Keratinocyte (primary cell): ENCODE results near the gene COIL. TPM values are rescaled to one million over a fixed set of nuclear protein-coding genes. Genes with fewer than 3 reads are reported as not detected.

Experiments used
- DNase-seq: peaks from one replicate; pipeline ENCODE4 v3.0.0-alpha.2; 2011; ENCODE audit warnings: low read depth, missing footprints, low spot score
- FAIRE-seq: peaks from 2 replicates; lab custom pipeline; 2011; peaks lifted over from hg19 to GRCh38; lab: Jason Lieb, UNC
- H2AFZ ChIP-seq: 2 replicates; pipeline ENCODE4 v1.6.0; 2012; ENCODE audit warnings: low read length, control low read depth, inconsistent platforms; ENCODE audit not compliant: control insufficient read depth
- H3K27ac ChIP-seq: 2 replicates; pipeline ENCODE4 v1.5.1; 2011; ENCODE audit warnings: low read length; ENCODE audit not compliant: control insufficient read depth, insufficient read depth
- H3K27me3 ChIP-seq: 3 replicates; pipeline ENCODE4 v1.6.0; 2011; ENCODE audit warnings: low read length; ENCODE audit not compliant: control insufficient read depth, insufficient read depth; ENCODE audit errors: extremely low read depth
- H3K36me3 ChIP-seq, 2 experiments: 2 replicates in 1 of 2; 3 replicates in 1 of 2; pipeline ENCODE4 v1.5.1; 2011; ENCODE audit warnings: low read length in 2 of 2, mild to moderate bottlenecking in 1 of 2; ENCODE audit not compliant: control insufficient read depth in 2 of 2, insufficient read depth in 2 of 2; ENCODE audit errors: extremely low read depth in 1 of 2
- H3K4me1 ChIP-seq: 3 replicates; pipeline ENCODE4 v1.5.1; 2011; ENCODE audit warnings: low read length; ENCODE audit not compliant: control insufficient read depth, insufficient read depth; ENCODE audit errors: extremely low read depth
- H3K4me2 ChIP-seq: 3 replicates; pipeline ENCODE4 v1.6.0; 2011; ENCODE audit warnings: low read depth, low read length; ENCODE audit not compliant: control insufficient read depth, insufficient read depth; ENCODE audit errors: extremely low read depth
- H3K4me3 ChIP-seq, 3 experiments: fragments of 200-600 bp in 1 of 3; sonication (generic) in 1 of 3; 2 replicates in 2 of 3; 3 replicates in 1 of 3; pipeline ENCODE4 v1.5.1; 2011 to 2016; ENCODE audit warnings: low read length in 3 of 3, mild to moderate bottlenecking in 3 of 3, control low read depth in 2 of 3, inconsistent platforms in 1 of 3, low read depth in 1 of 3, mixed read lengths in 1 of 3, mixed run types in 1 of 3, moderate library complexity in 1 of 3; ENCODE audit not compliant: control insufficient read depth in 2 of 3, insufficient read depth in 2 of 3; ENCODE audit errors: extremely low read depth in 1 of 3
- H3K79me2 ChIP-seq: 2 replicates; pipeline ENCODE4 v1.6.0; 2012; ENCODE audit warnings: low read length; ENCODE audit not compliant: control insufficient read depth, insufficient read depth
- H3K9ac ChIP-seq: 3 replicates; pipeline ENCODE4 v1.6.0; 2011; ENCODE audit warnings: low read length; ENCODE audit not compliant: control insufficient read depth, insufficient read depth; ENCODE audit errors: extremely low read depth
- H3K9me1 ChIP-seq: 3 replicates; pipeline ENCODE4 v1.6.0; 2011; ENCODE audit warnings: low read length; ENCODE audit not compliant: control insufficient read depth, insufficient read depth; ENCODE audit errors: extremely low read depth
- H3K9me3 ChIP-seq: 2 replicates; pipeline ENCODE4 v1.5.1; 2012; ENCODE audit warnings: low read depth, low read length; ENCODE audit not compliant: control insufficient read depth
- H4K20me1 ChIP-seq: 3 replicates; pipeline ENCODE4 v1.6.0; 2011; ENCODE audit warnings: low read length; ENCODE audit not compliant: control insufficient read depth, insufficient read depth; ENCODE audit errors: extremely low read depth
- EZH2 ChIP-seq: IDR thresholded peaks from one replicate; pipeline ENCODE4 v1.6.1; 2012; ENCODE audit warnings: inconsistent platforms, mild to moderate bottlenecking, low read length, moderate library complexity
- dilution Hi-C: fragments of 300-500 bp; cut with MboI; formaldehyde crosslinking; loops from one replicate; pipeline ENCODE4 v1.7.0; 2020; ENCODE audit warnings: low sequenced_read_pairs; ENCODE audit not compliant: extremely low pct_ligation_motif_present
- polyA plus RNA-seq, 5 experiments: library from polyadenylated mRNA; depleted of rRNA in 3 of 5; stranded (reverse) in 3 of 5; stranded (forward) in 1 of 5; unstranded in 1 of 5; fragments of >200 nt; gene quantifications; 1 replicate in 1 of 5; 2 replicates in 3 of 5; 3 replicates in 1 of 5; pipeline versions ENCODE4 v1.2.1 to v1.2.3, GENCODE V29; 2011 to 2012; ENCODE audit warnings: missing spikeins in 2 of 5, low read depth in 1 of 5, low replicate concordance in 1 of 5
- TF ChIP-seq, protein P1 (sequence below), 3 experiments: IDR thresholded peaks in 1 of 3; conservative IDR thresholded peaks in 1 of 3; optimal IDR thresholded peaks in 1 of 3; 2 replicates in 2 of 3; 3 replicates in 1 of 3; pipeline versions ENCODE3 to v1.5.1; 2011; ENCODE audit warnings: low read length in 3 of 3, mild to moderate bottlenecking in 3 of 3, moderate library complexity in 2 of 3, control low read depth in 1 of 3, inconsistent platforms in 1 of 3; ENCODE audit not compliant: insufficient read depth in 2 of 3; ENCODE audit errors: extremely low read depth in 1 of 3

The COIL gene
- polyA plus RNA-seq, 1 donor (not counting 4 experiments of a cell fraction or from before 2014, with no cell fraction given), result 11.6 TPM

GRCh38 chr17:56891751-56892150 lies 69.1 kb downstream of the COIL start:
- Histone ChIP-seq H3K9ac (no peak overlapping the region), H3K4me2 (no peak overlapping the region), H3K79me2 (no peaks in the 10 kb centered on the region), H3K27me3 (no peaks in the 10 kb centered on the region), H3K4me3 (no peak overlapping the region), H3K9me1 (no peaks in the 10 kb centered on the region), H2AFZ (no peak overlapping the region), H3K9me3 (peaks cover 13% of the 10 kb centered on the region), H3K27ac (no peak overlapping the region), H3K4me1 (no peaks in the 10 kb centered on the region), H3K36me3 (peaks cover 53 to 54% of the 10 kb centered on the region in 2 experiments), H4K20me1 (no peaks in the 10 kb centered on the region)
- FAIRE-seq, result no peak
- no peak for DNase-seq
- dilution Hi-C loops, result no loop called here
- no peak for TF ChIP-seq EZH2
- TF ChIP-seq, protein P1, sequence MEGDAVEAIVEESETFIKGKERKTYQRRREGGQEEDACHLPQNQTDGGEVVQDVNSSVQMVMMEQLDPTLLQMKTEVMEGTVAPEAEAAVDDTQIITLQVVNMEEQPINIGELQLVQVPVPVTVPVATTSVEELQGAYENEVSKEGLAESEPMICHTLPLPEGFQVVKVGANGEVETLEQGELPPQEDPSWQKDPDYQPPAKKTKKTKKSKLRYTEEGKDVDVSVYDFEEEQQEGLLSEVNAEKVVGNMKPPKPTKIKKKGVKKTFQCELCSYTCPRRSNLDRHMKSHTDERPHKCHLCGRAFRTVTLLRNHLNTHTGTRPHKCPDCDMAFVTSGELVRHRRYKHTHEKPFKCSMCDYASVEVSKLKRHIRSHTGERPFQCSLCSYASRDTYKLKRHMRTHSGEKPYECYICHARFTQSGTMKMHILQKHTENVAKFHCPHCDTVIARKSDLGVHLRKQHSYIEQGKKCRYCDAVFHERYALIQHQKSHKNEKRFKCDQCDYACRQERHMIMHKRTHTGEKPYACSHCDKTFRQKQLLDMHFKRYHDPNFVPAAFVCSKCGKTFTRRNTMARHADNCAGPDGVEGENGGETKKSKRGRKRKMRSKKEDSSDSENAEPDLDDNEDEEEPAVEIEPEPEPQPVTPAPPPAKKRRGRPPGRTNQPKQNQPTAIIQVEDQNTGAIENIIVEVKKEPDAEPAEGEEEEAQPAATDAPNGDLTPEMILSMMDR (optimal IDR thresholded peaks at IDR 0.05 in 1 of 3, IDR thresholded peaks at IDR 0.05 in 1 of 3, conservative IDR thresholded peaks at IDR 0.05 in 1 of 3; ENCODE audit: extremely low read depth in 1 of 3, insufficient read depth in 2 of 3, low read length in 3 of 3), result peak; percentile 24 to 49 (median 24)

DNA sequence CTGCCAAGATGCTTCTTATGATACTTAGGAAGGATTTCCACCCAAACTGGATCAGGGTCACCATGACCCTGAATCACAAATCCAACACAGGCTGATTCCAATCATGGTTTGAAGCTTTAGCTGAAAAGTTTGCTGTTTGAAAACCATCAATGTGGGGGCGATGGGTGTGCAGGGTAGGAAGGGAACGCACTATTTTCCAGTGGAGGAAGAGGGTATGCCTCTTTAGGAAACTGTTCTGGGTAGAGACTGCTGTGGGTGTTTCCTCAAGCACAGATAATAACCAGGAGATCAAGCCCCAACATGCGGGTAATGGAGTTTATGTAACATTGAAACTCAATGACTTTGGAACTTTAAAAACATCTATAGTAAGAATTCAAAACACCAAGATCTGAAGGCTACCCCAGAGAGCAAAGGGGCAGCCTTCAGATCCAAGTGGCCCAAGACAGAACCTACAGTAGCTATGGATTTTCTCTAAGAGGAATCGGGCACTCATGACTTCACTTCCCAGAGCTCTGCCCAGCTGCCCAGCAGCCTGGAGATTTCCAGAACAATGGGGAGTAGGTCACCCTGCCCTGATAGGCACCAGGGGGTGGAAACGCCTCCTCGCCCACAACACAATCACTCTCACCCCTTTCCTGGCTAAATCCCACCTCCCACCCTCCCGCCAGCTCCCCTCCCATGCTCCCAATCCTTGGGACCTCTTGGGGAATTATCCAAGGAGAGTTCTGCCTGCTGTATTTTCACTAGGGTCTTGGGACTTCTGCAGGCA lies 69.8 kb downstream of the COIL start:
- Histone ChIP-seq H3K4me2 (no peak overlapping the region), H2AFZ (no peak overlapping the region), H3K4me1 (no peaks in the 10 kb centered on the region), H3K79me2 (no peaks in the 10 kb centered on the region), H3K9me1 (no peaks in the 10 kb centered on the region), H3K9ac (no peak overlapping the region), H3K27ac (no peak overlapping the region), H3K4me3 (no peak overlapping the region), H3K27me3 (no peaks in the 10 kb centered on the region), H4K20me1 (no peaks in the 10 kb centered on the region), H3K36me3 (peaks cover 52 to 54% of the 10 kb centered on the region in 2 experiments), H3K9me3 (peaks cover 13% of the 10 kb centered on the region)
- FAIRE-seq (no peak), DNase-seq (no peak)
- dilution Hi-C loops, result no loop called here
- no peak for TF ChIP-seq EZH2
- TF ChIP-seq, protein P1 (optimal IDR thresholded peaks at IDR 0.05 in 1 of 3, IDR thresholded peaks at IDR 0.05 in 1 of 3, conservative IDR thresholded peaks at IDR 0.05 in 1 of 3; ENCODE audit: extremely low read depth in 1 of 3, insufficient read depth in 2 of 3, low read length in 3 of 3), result no peak
